Breast epithelium (tissue), 3 donors: ENCODE measurements around the gene HEG1.

ENCODE experiments used
- POLR2A ChIP-seq: fragments of 450-650 bp; IDR thresholded peaks from one replicate; pipeline ENCODE4 v1.6.1; 2016; ENCODE audit warnings: antibody characterized with exemption, mild to moderate bottlenecking, moderate library complexity
- TF ChIP-seq, protein P1 (sequence below), 3 donors: fragments of 450-650 bp; IDR thresholded peaks; one replicate each; pipeline ENCODE4 v1.5.1; 2016 to 2017; ENCODE audit warnings: antibody characterized with exemption in 3 of 3, mild to moderate bottlenecking in 3 of 3, moderate library complexity in 3 of 3

DNA sequence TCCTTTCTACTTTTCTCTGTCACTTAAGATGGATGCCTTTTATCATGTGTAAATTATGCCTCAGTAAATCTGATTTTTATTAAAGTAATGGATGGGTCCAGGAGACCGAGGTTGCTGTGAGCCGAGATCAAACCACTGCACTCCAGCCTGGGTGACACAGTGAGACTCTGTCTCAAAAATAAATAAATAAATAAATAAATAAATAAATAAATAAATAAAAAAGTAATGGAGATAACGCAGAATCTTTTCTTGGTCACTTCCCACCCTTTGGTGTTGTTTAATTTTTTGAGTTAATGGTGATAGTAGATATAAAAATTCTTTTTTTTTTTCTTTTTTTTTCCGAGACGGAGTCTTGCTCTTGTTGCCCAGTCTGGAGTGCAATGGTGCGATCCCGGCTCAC, 77.2 kb downstream of the HEG1 start:
- no peak for TF ChIP-seq POLR2A
- TF ChIP-seq, protein P1, sequence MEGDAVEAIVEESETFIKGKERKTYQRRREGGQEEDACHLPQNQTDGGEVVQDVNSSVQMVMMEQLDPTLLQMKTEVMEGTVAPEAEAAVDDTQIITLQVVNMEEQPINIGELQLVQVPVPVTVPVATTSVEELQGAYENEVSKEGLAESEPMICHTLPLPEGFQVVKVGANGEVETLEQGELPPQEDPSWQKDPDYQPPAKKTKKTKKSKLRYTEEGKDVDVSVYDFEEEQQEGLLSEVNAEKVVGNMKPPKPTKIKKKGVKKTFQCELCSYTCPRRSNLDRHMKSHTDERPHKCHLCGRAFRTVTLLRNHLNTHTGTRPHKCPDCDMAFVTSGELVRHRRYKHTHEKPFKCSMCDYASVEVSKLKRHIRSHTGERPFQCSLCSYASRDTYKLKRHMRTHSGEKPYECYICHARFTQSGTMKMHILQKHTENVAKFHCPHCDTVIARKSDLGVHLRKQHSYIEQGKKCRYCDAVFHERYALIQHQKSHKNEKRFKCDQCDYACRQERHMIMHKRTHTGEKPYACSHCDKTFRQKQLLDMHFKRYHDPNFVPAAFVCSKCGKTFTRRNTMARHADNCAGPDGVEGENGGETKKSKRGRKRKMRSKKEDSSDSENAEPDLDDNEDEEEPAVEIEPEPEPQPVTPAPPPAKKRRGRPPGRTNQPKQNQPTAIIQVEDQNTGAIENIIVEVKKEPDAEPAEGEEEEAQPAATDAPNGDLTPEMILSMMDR (IDR thresholded peaks at IDR 0.05) = no peak
